HepG2 (cell line): ENCODE data around the gene PRMT7. TPM values are rescaled to one million over a fixed set of nuclear protein-coding genes. Genes with fewer than 3 reads are reported as not detected.

Source experiments
- ARNTL ChIP-seq: sonication (generic); formaldehyde crosslinking; IDR thresholded peaks from 2 replicates; pipeline ENCODE4 v1.4.0; 2020; ENCODE audit warnings: mild to moderate bottlenecking, missing genetic modification reagents
- BCLAF1 ChIP-seq: fragments of 450-650 bp; IDR thresholded peaks from 2 replicates; pipeline ENCODE4 v1.6.1; 2017; ENCODE audit warnings: mild to moderate bottlenecking
- HDAC2 ChIP-seq: sonication (generic); formaldehyde crosslinking; IDR thresholded peaks from 2 replicates; pipeline ENCODE4 v1.4.0; 2020; ENCODE audit warnings: missing genetic modification reagents
- NRL ChIP-seq: sonication (generic); formaldehyde crosslinking; IDR thresholded peaks from 2 replicates; pipeline ENCODE4 v1.5.0; 2020; ENCODE audit warnings: missing genetic modification reagents, mild to moderate bottlenecking, moderate library complexity, borderline replicate concordance
- RFX5 ChIP-seq: IDR thresholded peaks from 2 replicates; pipeline ENCODE4 v1.6.1; 2011; ENCODE audit warnings: low read depth, low read length, improper control_type of control experiment
- TRAFD1 ChIP-seq: sonication (generic); formaldehyde crosslinking; IDR thresholded peaks from 2 replicates; pipeline ENCODE4 v1.5.1; 2020; ENCODE audit warnings: missing genetic modification reagents, mild to moderate bottlenecking, borderline replicate concordance
- ZBTB38 ChIP-seq: sonication (generic); formaldehyde crosslinking; IDR thresholded peaks from 2 replicates; pipeline ENCODE4 v1.5.1; 2020; ENCODE audit warnings: mild to moderate bottlenecking, missing genetic modification reagents
- ZNF280B ChIP-seq: sonication (generic); formaldehyde crosslinking; IDR thresholded peaks from 2 replicates; pipeline ENCODE4 v1.5.0; 2020; ENCODE audit warnings: missing genetic modification reagents, mild to moderate bottlenecking, borderline replicate concordance
- ZNF3 ChIP-seq: IDR thresholded peaks from 2 replicates; pipeline ENCODE4 v1.7.0; 2017; ENCODE audit warnings: inconsistent platforms
- ZNF513 ChIP-seq: sonication (generic); formaldehyde crosslinking; conservative IDR thresholded peaks from 2 replicates; pipeline ENCODE4 v1.5.0; 2020; ENCODE audit warnings: missing genetic modification reagents
- ZNF574 ChIP-seq: sonication (generic); formaldehyde crosslinking; IDR thresholded peaks from 2 replicates; pipeline ENCODE4 v1.4.0; 2020; ENCODE audit warnings: missing genetic modification reagents
- ZNF576 ChIP-seq: sonication (generic); formaldehyde crosslinking; IDR thresholded peaks from 2 replicates; pipeline ENCODE4 v1.4.0; 2020; ENCODE audit warnings: mild to moderate bottlenecking, missing genetic modification reagents
- ZNF580 ChIP-seq: IDR thresholded peaks from 2 replicates; pipeline ENCODE4 v1.6.1; 2016; ENCODE audit warnings: low read depth, borderline replicate concordance
- ZNF766 ChIP-seq: sonication (generic); formaldehyde crosslinking; IDR thresholded peaks from 2 replicates; pipeline ENCODE4 v1.5.0; 2020; ENCODE audit warnings: missing genetic modification reagents, borderline replicate concordance
- ZNF768 ChIP-seq: sonication (generic); formaldehyde crosslinking; IDR thresholded peaks from 2 replicates; pipeline ENCODE4 v1.4.0; 2020; ENCODE audit warnings: missing genetic modification reagents
- ZSCAN25 ChIP-seq: sonication (generic); formaldehyde crosslinking; IDR thresholded peaks from 2 replicates; pipeline ENCODE4 v1.8.0; 2022; ENCODE audit warnings: mild to moderate bottlenecking, missing genetic modification reagents
- polyA plus RNA-seq, 8 experiments: library from polyadenylated mRNA; depleted of rRNA in 3 of 8; stranded (reverse) in 7 of 8; unstranded in 1 of 8; fragments of >200 nt; fragmentation: Illumina TruSeq in 4 of 8; extraction: Trizol in 4 of 8; gene quantifications; 2 replicates each; pipeline versions ENCODE4 v1.2.1 to v1.2.3, GENCODE V29; 2011 to 2016; ENCODE audit warnings: low read depth in 4 of 8, missing spikeins in 1 of 8, mixed read lengths in 1 of 8; ENCODE audit not compliant: insufficient read depth in 1 of 8
- total RNA-seq, 5 experiments: library from RNA; depleted of rRNA; stranded (reverse); fragments of >200 nt; fragmentation: Illumina TruSeq; extraction: Trizol; gene quantifications; 2 replicates each; pipeline ENCODE4 v1.2.3, GENCODE V29; 2016; ENCODE audit warnings: low read depth in 1 of 5

The PRMT7 gene
- total and polyA plus RNA-seq, 2 of the 13 experiments (the other 11 are each of a cell fraction or from before 2014, with no cell fraction given): 47.5 to 55.0 TPM

GRCh38 chr16:68332411-68333121, 21.7 kb downstream of the PRMT7 start (continued):
- TF ChIP-seq ZNF513 (no peak), ZNF576 (no peak), RFX5 (no peak), HDAC2 (peak; percentile 24), ZNF580 (CRISPR knock-in tag) (peak; percentile 34; the same call in 1 of the 2 replicates), ZSCAN25 (CRISPR knock-in tag) (no peak), ZNF3 (CRISPR knock-in tag) (no peak), ZBTB38 (CRISPR knock-in tag) (no peak), ZNF766 (CRISPR knock-in tag) (no peak), ZNF280B (CRISPR knock-in tag) (no peak), ZNF768 (CRISPR knock-in tag) (no peak; the same call in 1 of the 2 replicates), ZNF574 (CRISPR knock-in tag) (peak; percentile 43; the same call in 1 of the 2 replicates), TRAFD1 (CRISPR knock-in tag) (no peak), NRL (CRISPR knock-in tag) (no peak), BCLAF1 (no peak), ARNTL (CRISPR knock-in tag) (no peak)
